ENCODE results near the gene PDGFRB.

DNA sequence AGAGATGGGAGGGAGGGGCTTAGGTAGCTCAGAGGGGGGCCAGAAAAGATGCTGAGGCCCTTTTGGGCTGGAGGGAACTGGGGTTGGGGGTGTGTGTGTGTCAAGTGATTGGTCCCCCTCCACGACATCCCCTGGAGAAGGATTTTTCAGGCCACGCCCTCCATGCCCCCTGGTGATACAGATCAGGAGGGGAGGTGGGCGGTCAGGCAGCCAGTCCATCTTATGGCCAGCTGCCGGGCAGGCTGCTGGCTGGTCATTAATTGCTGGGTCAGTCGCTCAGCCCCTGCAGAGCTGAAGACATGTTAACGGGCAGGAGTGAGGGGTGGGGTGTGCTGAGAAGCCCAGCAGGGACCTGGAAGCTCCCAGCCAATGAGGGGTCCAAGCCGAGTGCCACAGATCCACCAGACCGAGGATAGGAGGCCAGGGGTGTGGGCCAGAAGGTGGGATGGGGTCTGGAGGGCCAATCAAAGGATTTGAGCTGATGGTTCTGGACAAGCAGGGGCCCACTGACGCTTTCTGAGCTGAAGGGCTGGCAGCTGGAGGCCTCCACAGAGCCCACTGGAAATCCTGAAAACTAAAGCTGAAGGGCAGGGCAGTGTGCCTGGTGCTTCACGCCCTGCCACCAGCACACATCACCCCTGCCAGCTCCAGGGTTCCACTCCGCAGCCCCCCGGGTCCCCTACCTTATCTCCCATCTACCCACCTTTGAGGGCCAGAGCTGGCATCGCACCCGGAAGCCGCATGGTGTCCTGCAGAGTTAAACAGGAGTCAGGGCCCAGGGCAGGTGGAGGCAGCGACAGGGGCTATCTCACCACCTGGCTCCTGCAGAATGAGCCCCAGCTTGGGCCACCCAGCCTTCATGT, 19.1 kb downstream of the PDGFRB start:
- TF ChIP-seq EZH2 (IDR thresholded peaks at IDR 0.05; ENCODE audit: low read length, unreplicated experiment) (no peak), CTCF (conservative IDR thresholded peaks at IDR 0.05; ENCODE audit: low read depth, low read length) (no peak)
